Natural killer cell (primary cell): Measurements from ENCODE around the gene GIMAP6. TPM values are rescaled to one million over a fixed set of nuclear protein-coding genes. Genes with fewer than 3 reads are reported as not detected.
"Not testable (repeated sequence)": the region's sequence is repeated elsewhere in the genome, so short reads cannot be mapped to it uniquely, and the experiment has no call there.

Source experiments
- ATAC-seq, 3 donors: fragments of 150-1000 bp in 2 of 3; fragments of 200-7000 bp in 1 of 3; cut with Tn5 transposase; 1 replicate in 1 of 3; 2 replicates in 2 of 3; pipeline ENCODE4 v1.10.0; 2021; ENCODE audit warnings: mild to moderate bottlenecking in 2 of 3, moderate library complexity in 2 of 3
- DNase-seq, 2 donors: peaks; one replicate each; pipeline versions ENCODE4 v3.0.0 to v3.0.0-alpha.2; 2013 to 2021; ENCODE audit warnings: mixed read lengths in 1 of 2
- H3K27ac ChIP-seq: one replicate; pipeline ENCODE4 v1.5.1; 2013; ENCODE audit warnings: mild to moderate bottlenecking, low read length
- H3K27me3 ChIP-seq: one replicate; pipeline ENCODE4 v1.6.1; 2013; ENCODE audit warnings: low read length; ENCODE audit not compliant: control insufficient read depth, insufficient read depth
- H3K36me3 ChIP-seq: one replicate; pipeline ENCODE4 v1.6.1; 2013; ENCODE audit warnings: low read length; ENCODE audit not compliant: control insufficient read depth, insufficient read depth
- H3K4me1 ChIP-seq: one replicate; pipeline ENCODE4 v1.6.1; 2013; ENCODE audit warnings: low read length; ENCODE audit not compliant: control insufficient read depth, insufficient read depth
- H3K4me3 ChIP-seq: one replicate; pipeline ENCODE4 v1.5.1; 2013; ENCODE audit warnings: low read length
- H3K9me3 ChIP-seq: one replicate; pipeline ENCODE4 v1.6.1; 2013; ENCODE audit warnings: low read length; ENCODE audit not compliant: control insufficient read depth, insufficient read depth
- H3K27ac Mint-ChIP-seq, 2 donors: one replicate each; pipeline ENCODE4 v1.8.0; 2022; ENCODE audit warnings: mild to moderate bottlenecking in 2 of 2, mixed read lengths in 2 of 2, moderate library complexity in 1 of 2
- H3K27me3 Mint-ChIP-seq, 2 donors: one replicate each; pipeline ENCODE4 v1.8.0; 2022; ENCODE audit warnings: low read depth in 2 of 2, mixed read lengths in 2 of 2
- H3K36me3 Mint-ChIP-seq: one replicate; pipeline ENCODE4 v1.8.0; 2022; ENCODE audit warnings: mixed read lengths
- H3K4me1 Mint-ChIP-seq, 2 donors: one replicate each; pipeline ENCODE4 v1.8.0; 2022; ENCODE audit warnings: mixed read lengths in 2 of 2
- H3K4me3 Mint-ChIP-seq: one replicate; pipeline ENCODE4 v1.8.0; 2022; ENCODE audit warnings: mild to moderate bottlenecking, moderate library complexity, mixed read lengths
- H3K9me3 Mint-ChIP-seq, 2 donors: one replicate each; pipeline ENCODE4 v1.8.0; 2022; ENCODE audit warnings: mixed read lengths in 2 of 2
- CTCF ChIP-seq: fragments of 200-600 bp; IDR thresholded peaks from one replicate; pipeline ENCODE4 v1.8.0; 2022; ENCODE audit warnings: antibody characterized with exemption
- WGBS: methylation state at CpG from one replicate; pipeline ENCODE4 v1.1.7; 2013; ENCODE audit warnings: missing lambda C conversion rate; ENCODE audit not compliant: insufficient coverage; 5-methylcytosine and 5-hydroxymethylcytosine counted together
- intact Hi-C: fragments of 100-400 bp; cut with micrococcal nuclease; formaldehyde crosslinking; loops from one replicate; pipeline ENCODE4 v1.14.2; 2022
- total RNA-seq, 4 donors: library from RNA; stranded (reverse); fragments of 120-200 nt in 1 of 4; gene quantifications; one replicate each; pipeline versions ENCODE4 v1.2.3 to v1.2.4, GENCODE V29; 2013 to 2022

Gene GIMAP6
- total RNA-seq, 3 donors from 2014 or later (not counting 1 experiment from before 2014, with no cell fraction given), result 39.7 to 100 (median 51.9) TPM

GRCh38 chr7:150663802-150664494 is 31.8 kb upstream of the GIMAP6 start:
- ATAC-seq (peak in 2 of 3 donors; percentile 3 to 5), DNase-seq (peak in 1 of 2 donors; percentile 68)
- Mint-ChIP-seq H3K27me3 (no peaks in the 10 kb centered on the region), H3K27ac (peak overlapping the region; percentile 99 to 100), H3K4me3 (peak overlapping the region; percentile 82), H3K36me3 (no peaks in the 10 kb centered on the region), H3K4me1 (peaks cover 80 to 83% of the 10 kb centered on the region in 2 donors), H3K9me3 (peaks cover 0 to 3% of the 10 kb centered on the region in 2 donors)
- Histone ChIP-seq H3K27ac (peak overlapping the region; percentile 96), H3K4me1 (peaks cover 66% of the 10 kb centered on the region), H3K4me3 (no peak overlapping the region), H3K36me3 (no peaks in the 10 kb centered on the region), H3K27me3 (no peaks in the 10 kb centered on the region), H3K9me3 (no peaks in the 10 kb centered on the region)
- WGBS, result 38% methylated on average over 4 of the region's 4 CpGs
- intact Hi-C loops, result loop anchor here (2.0 to 10.0 kb wide), 2 partner anchors 95 to 351 kb away; no protein-coding TSS in a partner anchor
- no peak for TF ChIP-seq CTCF

- not testable (repeated sequence) for H3K36me3 ChIP-seq, H3K36me3 Mint-ChIP-seq, H3K27me3 ChIP-seq, H3K9me3 ChIP-seq, H3K9me3 Mint-ChIP-seq, DNase-seq, H3K4me3 ChIP-seq, H3K27me3 Mint-ChIP-seq, ATAC-seq, H3K27ac ChIP-seq
- peak overlapping the region; percentile 99 to 100 for H3K27ac Mint-ChIP-seq
- peak overlapping the region; percentile 68 for H3K4me3 Mint-ChIP-seq
- H3K4me1 Mint-ChIP-seq, result peaks cover 69 to 71% of the 10 kb centered on the region in 2 donors
- intact Hi-C loops, result loop anchor here (10.0 kb wide), 1 partner anchor 352 kb away; no protein-coding TSS in a partner anchor
- H3K4me1 ChIP-seq, result peaks cover 56% of the 10 kb centered on the region
Observed at GRCh38 chr7:150662821-150663220, 30.6 kb upstream of the GIMAP6 start.

- Mint-ChIP-seq H3K4me3 (no peak overlapping the region), H3K4me1 (peaks cover 52 to 54% of the 10 kb centered on the region in 2 donors), H3K27me3 (no peaks in the 10 kb centered on the region), H3K36me3 (no peaks in the 10 kb centered on the region), H3K9me3 (no peaks in the 10 kb centered on the region), H3K27ac (peak overlapping the region; percentile 42 to 69)
- Histone ChIP-seq H3K27ac (peak overlapping the region; percentile 21), H3K9me3 (peaks cover 5% of the 10 kb centered on the region), H3K36me3 (no peaks in the 10 kb centered on the region), H3K27me3 (no peaks in the 10 kb centered on the region), H3K4me3 (no peak overlapping the region), H3K4me1 (peaks cover 39% of the 10 kb centered on the region)
- no peak for TF ChIP-seq CTCF
- DNase-seq (no peak), ATAC-seq (no peak)
- intact Hi-C loops, result loop anchor here (10.0 kb wide), 1 partner anchor 354 kb away; no protein-coding TSS in a partner anchor
- 75% methylated on average over 2 of the region's 4 CpGs for WGBS
Observed at GRCh38 chr7:150660939-150661613, 28.9 kb upstream of the GIMAP6 start.

GRCh38 chr7:150657526-150657925 is 25.3 kb upstream of the GIMAP6 start:
- 86% methylated on average over 3 of the region's 3 CpGs for WGBS
- no peak for TF ChIP-seq CTCF
- Histone ChIP-seq H3K36me3 (no peaks in the 10 kb centered on the region), H3K4me3 (no peak overlapping the region), H3K4me1 (peaks cover 8% of the 10 kb centered on the region), H3K9me3 (peaks cover 5% of the 10 kb centered on the region), H3K27me3 (no peaks in the 10 kb centered on the region), H3K27ac (no peak overlapping the region)
- intact Hi-C loops, result no loop called here
- Mint-ChIP-seq H3K27me3 (no peaks in the 10 kb centered on the region), H3K4me3 (no peak overlapping the region), H3K9me3 (no peaks in the 10 kb centered on the region), H3K4me1 (peaks cover 19 to 22% of the 10 kb centered on the region in 2 donors), H3K36me3 (no peaks in the 10 kb centered on the region), H3K27ac (no peak overlapping the region)
- ATAC-seq (no peak), DNase-seq (no peak)
